LoVo (cell line): Measurements from ENCODE around the gene FCRL6.

Source experiments
- DNase-seq: peaks from one replicate; pipeline ENCODE4 v3.0.0-alpha.2; 2016; ENCODE audit warnings: low spot score

Gene FCRL6

GRCh38 chr1:159835862-159836525, 33.8 kb downstream of the FCRL6 start:
- no peak for DNase-seq

DNA sequence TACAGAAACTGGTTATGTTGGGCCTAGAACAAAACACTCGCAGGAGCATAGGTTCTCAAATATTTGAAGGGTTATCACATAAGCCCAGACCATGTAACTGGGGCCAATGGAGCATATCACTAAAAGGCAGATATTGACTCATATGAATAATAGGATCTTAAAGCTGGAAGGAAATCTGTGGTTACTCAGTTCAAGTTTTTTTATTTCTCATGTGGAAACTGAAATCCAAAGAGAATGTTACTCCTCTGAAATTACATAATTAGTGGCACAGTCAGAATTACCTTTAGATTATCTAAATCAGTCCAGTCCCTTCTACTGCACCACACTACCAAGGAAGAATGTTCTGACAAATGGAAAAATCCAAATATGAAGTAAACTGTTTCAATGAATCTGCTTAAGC, 36.6 kb downstream of the FCRL6 start:
- no peak for DNase-seq

- DNase-seq = no peak
Measured at GRCh38 chr1:159839116-159839849, 37.1 kb downstream of the FCRL6 start.

GRCh38 chr1:159841749-159842148, 39.6 kb downstream of the FCRL6 start:
- DNase-seq = no peak

DNA sequence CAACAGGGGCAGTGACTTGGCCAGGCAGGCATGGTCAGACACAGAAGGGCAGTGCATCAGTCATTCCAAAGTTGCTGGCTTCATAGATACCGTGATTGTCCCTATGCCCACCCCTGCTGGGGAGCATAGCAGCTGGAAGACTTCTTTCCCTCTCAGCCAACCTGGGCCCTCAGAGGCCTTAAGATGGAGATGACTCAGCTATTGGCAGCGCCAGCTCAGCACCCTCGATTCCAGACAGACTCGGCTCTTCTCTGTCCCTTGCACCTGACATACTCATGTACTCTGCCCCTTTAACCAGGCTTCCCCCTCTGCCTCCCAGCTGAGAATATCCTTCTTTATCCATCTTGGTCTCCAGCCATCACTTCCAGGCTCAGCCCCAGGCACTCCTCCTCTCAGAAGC, 41.3 kb downstream of the FCRL6 start:
- DNase-seq = no peak

- no peak for DNase-seq
Measured at GRCh38 chr1:159845751-159846629, 43.8 kb downstream of the FCRL6 start.

GRCh38 chr1:159847231-159847630, 45.1 kb downstream of the FCRL6 start:
- no peak for DNase-seq

GRCh38 chr1:159848326-159848725, 46.2 kb downstream of the FCRL6 start:
- DNase-seq = no peak

GRCh38 chr1:159849626-159850366, 47.6 kb downstream of the FCRL6 start:
- DNase-seq = no peak

DNA sequence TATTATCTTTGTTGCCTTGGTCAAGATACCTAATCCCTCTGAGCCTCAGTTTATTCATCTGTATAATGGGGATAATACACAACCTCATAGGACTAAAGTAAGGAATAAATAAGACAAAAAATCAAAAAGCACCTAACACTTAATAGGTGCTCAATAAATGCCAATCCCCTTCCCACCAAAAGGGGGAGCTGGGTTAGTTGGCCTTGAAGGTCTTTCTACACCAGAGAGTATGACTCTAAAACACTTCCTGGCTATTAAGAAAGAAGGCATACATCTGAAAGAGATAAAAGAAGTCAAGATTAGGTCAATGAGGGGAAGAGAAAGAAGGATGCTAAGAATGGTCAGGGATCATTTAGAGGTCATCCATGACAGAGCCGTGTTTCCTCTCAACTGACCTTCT, 49.2 kb downstream of the FCRL6 start:
- DNase-seq = no peak

DNA sequence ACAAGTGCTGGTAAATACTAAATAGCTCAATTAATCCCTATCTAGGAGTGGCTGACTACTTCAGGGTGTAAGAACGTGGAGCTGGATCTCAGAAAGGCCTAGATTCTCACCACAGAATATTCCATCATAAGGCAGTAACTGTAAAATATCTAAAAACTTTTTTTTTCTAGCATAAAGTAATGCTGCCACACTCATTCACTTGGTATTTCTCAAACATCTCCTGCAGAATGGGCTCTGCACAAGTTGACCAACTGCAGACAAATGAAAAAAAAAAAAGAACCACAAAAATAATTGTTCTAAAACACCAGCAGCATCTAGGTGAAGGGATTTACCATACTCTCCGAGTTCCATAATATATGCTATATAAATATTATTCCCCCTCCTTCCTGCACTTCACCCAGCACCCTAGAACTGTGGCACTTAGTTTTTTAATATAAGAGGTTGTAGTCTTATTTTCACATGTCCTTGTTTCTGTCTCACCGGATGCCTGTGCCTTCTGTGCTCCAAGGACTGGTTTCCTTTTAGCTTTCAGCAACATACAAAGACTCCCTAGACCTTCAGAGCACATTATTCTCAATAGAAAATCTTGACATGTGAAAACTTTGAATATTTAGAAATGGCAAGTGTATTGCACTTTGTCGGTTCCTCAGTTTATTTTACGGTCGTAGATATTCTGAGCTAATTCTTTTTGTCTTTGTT, 51.4 kb downstream of the FCRL6 start:
- no peak for DNase-seq

DNA sequence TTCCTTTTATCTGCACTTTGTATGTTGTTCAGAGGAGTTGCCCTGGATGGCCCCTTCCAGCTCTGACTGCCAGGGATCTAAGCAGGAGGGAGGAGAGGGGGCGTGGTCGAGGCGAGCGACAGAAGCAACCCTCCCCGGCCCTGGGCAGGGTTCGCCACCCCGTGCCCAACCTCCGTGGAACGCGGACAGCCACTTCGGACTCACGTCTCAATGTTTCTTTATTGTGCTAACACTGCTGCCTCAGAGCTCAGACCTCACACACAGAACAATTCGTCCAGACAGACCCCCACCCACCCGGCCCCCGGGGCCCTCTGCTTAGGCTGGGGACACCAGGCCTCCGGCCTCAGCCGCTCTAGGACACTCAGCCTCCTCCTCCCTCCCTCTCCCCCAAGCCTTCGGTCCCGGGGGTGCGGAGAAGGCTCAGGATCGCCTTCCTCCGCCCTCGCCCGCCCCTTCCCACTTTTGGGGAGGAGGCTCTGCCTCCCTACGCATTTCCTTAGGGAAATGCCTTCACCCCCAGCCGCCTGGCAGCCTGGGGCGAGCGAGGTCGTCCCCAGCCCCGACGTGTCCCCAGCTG, 52.0 kb downstream of the FCRL6 start:
- DNase-seq = peak; percentile 61

GRCh38 chr1:159854693-159855192, 52.6 kb downstream of the FCRL6 start:
- peak; percentile 92 for DNase-seq

DNA sequence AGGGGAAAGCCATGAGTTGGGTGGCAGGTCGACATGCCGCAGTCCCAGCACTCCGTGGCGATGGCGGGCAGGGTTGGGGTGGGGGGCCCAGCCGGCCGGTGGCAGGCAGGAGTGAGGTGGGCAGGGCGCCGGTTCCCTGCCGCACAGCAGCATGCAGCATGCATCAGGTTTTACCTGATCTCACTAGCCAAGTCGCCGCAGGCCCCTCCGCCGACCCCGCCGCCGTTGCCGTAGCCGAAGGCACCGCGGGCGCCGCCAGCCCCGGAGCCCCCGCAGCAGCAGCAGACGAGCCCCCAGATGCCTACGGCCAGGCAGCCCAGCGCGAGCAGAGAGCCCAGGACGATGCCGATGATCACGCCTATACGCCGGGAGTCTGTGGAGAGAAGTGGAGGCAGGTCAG, 53.5 kb downstream of the FCRL6 start:
- DNase-seq = no peak

DNA sequence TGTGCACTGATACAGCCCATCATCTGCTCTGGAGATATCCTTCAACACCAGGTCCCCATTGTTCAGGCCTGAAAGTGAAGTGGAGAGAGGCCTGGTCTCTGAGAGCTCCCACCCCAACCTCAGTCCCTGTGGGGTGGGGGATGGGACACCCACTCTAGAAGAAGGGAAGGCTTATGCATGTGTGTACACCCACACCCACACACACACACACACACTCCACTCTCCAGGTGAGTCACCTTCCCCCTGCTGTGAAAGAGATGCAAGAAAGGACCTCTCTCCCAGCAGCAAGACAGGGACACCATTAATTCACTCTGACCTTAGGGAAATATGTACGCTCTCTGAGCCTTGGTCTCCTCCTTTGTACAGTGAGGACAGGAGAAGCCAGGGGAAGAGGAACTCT, 54.4 kb downstream of the FCRL6 start:
- no peak for DNase-seq

DNA sequence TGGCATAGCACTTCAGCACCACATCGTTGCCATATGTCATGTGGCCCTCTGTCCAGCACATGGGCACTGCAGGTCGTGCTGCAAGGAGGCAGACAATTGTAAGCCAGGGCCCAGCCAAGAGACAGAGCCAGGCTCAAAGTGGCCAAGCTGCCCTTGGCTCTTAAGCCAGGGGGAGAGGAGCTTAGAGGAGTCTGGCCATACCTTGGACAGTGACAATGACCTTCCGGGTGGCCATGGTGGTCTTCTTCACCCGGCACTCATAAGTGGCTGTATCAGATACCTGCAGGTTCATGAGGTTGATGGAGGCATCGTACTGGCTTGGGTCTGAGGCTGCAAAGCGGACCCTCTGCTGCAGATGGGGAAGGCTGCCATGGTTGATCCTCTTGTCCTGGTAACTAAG, 55.7 kb downstream of the FCRL6 start:
- DNase-seq = no peak

GRCh38 chr1:159859767-159860322, 57.7 kb downstream of the FCRL6 start:
- DNase-seq = no peak

DNA sequence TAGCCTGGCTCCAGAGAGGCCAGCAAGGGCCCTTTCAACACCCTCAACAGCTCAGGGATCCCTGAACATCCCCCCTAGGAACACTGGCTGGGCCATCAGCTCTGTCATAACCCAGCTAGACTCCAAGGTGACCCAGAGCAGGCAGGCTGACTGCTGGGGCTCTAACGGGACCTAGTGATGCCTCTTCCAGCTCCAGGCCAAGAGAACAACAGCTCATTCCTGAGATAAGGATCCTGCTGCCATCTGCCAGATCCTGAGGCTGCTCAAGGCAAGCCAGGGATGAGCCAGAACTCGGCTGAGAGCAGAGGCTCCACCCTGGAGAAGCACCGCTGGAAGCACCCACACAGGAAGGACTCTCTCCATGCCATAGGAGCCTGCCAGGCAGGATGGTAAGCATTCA, 58.3 kb downstream of the FCRL6 start:
- DNase-seq = no peak

DNA sequence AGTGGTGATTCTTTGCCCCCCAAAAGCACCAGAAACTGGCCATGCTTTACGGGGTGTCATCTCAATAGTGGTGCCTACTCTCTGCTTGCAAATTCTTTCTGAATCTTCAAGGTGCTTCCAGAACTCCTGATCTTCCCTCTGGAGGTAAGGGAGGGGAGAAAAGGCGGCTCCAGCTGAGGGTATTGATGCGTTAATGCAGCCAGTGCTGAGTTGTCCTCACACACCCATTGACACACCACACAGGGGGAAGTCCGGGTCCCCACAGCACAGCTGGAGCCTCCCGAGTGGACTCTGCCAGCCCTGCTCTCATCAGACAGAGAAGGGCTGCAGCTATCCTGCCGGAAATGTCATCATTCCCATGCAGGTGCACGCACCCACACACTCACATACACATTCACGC, 59.1 kb downstream of the FCRL6 start:
- DNase-seq = no peak

GRCh38 chr1:159862031-159862430, 59.9 kb downstream of the FCRL6 start:
- DNase-seq = no peak

GRCh38 chr1:159862557-159862956, 60.4 kb downstream of the FCRL6 start, which contains the start of gene VSIG8:
TSS of gene VSIG8 (minus strand) at chr1:159862657. CDS start at chr1:159862521, 136 bp downstream.
- DNase-seq = no peak
